Cardiac fibroblast (primary cell): ENCODE measurements around the gene C11orf97.
A peak's percentile ranks its signal among the peaks of the same experiment; 100 is the strongest.

Experiments
- DNase-seq, 2 donors: peaks; one replicate each; pipeline versions ENCODE4 v3.0.0 to v3.0.0-alpha.2; 2010; ENCODE audit warnings: low read depth in 2 of 2
- H3K4me3 ChIP-seq, 2 donors: replicated peaks in 1 of 2; 1 replicate in 1 of 2; 2 replicates in 1 of 2; pipeline ENCODE4 v1.5.1; 2011; ENCODE audit warnings: low read depth in 2 of 2, low read length in 2 of 2, mild to moderate bottlenecking in 2 of 2, moderate library complexity in 1 of 2
- TF ChIP-seq, protein P1 (sequence below): IDR thresholded peaks from one replicate; pipeline ENCODE4 v1.5.1; 2011; ENCODE audit warnings: low read depth, mild to moderate bottlenecking, low read length, inconsistent platforms

C11orf97 gene

DNA sequence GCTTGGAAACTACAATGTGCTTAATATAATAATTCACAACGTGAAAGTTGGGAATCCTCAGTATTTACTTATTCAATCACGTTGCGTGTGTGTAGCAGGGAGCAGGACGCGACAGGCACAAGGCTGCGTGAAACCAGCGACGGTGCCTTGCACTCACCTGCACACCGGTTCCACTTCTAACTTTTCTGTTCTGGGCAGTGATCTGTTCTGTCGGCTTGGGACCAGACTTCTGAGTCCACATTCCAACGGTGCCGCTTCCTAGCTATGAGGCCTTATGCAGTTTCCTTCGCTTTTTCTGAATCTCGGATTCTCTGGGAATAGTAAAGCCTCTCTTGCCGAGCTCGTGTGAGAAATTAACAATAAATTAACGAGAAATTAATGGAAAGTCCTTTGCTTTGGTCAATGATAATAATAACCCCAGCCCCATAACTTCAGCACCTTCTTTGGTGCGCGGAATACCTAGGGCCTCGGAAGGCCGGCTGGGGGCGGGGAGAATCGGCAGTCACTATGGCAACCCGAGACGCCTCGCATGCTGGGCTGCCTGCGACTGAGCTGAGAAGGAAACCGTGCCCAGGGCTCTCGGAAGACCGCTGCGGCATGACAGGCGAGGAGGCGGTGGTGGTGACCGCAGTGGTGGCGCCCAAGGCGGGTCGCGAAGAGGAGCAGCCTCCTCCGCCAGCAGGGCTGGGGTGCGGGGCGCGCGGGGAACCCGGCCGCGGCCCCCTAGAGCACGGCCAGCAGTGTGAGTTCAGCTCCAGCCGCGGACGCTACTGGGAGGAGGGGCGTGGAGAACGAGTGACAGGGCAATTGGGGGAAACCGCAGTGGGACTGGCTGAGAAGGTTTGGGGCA, at the start of gene C11orf97:
TSS of gene C11orf97 (plus strand) at position 530 of the 850 bp plus-strand sequence. CDS start at position 598, 68 bp downstream.
- H3K4me3 ChIP-seq = peak within 1 kb of the TSS; percentile 52 to 63
- TF ChIP-seq, protein P1, sequence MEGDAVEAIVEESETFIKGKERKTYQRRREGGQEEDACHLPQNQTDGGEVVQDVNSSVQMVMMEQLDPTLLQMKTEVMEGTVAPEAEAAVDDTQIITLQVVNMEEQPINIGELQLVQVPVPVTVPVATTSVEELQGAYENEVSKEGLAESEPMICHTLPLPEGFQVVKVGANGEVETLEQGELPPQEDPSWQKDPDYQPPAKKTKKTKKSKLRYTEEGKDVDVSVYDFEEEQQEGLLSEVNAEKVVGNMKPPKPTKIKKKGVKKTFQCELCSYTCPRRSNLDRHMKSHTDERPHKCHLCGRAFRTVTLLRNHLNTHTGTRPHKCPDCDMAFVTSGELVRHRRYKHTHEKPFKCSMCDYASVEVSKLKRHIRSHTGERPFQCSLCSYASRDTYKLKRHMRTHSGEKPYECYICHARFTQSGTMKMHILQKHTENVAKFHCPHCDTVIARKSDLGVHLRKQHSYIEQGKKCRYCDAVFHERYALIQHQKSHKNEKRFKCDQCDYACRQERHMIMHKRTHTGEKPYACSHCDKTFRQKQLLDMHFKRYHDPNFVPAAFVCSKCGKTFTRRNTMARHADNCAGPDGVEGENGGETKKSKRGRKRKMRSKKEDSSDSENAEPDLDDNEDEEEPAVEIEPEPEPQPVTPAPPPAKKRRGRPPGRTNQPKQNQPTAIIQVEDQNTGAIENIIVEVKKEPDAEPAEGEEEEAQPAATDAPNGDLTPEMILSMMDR = no peak
- peak; percentile 41 to 50 for DNase-seq

GRCh38 chr11:94469416-94469815, 42.8 kb upstream of the C11orf97 start:
- no peak for DNase-seq
- TF ChIP-seq, protein P1 = no peak
- no peak overlapping the region for H3K4me3 ChIP-seq

- TF ChIP-seq, protein P1 = no peak
- H3K4me3 ChIP-seq = no peak overlapping the region
- no peak for DNase-seq
These were observed 39.1 kb upstream of the C11orf97 start for GRCh38 chr11:94472916-94473799.

DNA sequence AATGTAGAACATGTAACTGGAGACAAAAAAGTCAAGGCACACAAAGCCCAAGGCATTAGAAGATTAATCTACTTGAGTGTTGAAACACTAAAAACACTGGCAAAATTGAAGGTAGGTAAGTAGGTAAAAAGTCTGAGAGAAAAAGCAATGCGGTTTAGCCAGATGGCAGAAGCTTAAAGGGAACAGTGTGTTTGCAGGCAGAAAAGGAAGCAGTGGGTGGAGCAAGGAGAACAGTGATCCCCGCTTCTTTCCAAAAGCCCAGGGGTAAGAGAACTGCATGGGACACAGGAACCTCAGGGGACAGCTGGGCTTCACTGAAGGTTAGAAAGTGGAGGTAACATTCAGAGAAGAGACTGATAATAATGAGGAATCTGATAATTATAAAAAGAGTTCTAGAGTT, 34.6 kb upstream of the C11orf97 start:
- H3K4me3 ChIP-seq = no peak overlapping the region
- no peak for DNase-seq
- TF ChIP-seq, protein P1 = no peak

GRCh38 chr11:94481342-94481741, 30.9 kb upstream of the C11orf97 start:
- H3K4me3 ChIP-seq = no peak overlapping the region
- TF ChIP-seq, protein P1 = no peak
- no peak for DNase-seq

GRCh38 chr11:94486068-94486467, 26.2 kb upstream of the C11orf97 start:
- TF ChIP-seq, protein P1 = no peak
- no peak overlapping the region for H3K4me3 ChIP-seq
- DNase-seq = no peak
